ENCODE results near the gene DYRK3. TPM values are rescaled to one million over a fixed set of nuclear protein-coding genes. Genes with fewer than 3 reads are reported as not detected.
"Not testable (repeated sequence)": the region's sequence is repeated elsewhere in the genome, so short reads cannot be mapped to it uniquely, and the experiment has no call there.

DYRK3 gene
- total RNA-seq, 4 donors from 2014 or later: 2.5 to 9.1 (median 4.0) TPM

GRCh38 chr1:206608108-206608698 lies 27.1 kb upstream of the DYRK3 start:
- DNase-seq: no peak
- no peak for TF ChIP-seq POLR2A (IDR thresholded peaks at IDR 0.05)
- TF ChIP-seq, protein P1, sequence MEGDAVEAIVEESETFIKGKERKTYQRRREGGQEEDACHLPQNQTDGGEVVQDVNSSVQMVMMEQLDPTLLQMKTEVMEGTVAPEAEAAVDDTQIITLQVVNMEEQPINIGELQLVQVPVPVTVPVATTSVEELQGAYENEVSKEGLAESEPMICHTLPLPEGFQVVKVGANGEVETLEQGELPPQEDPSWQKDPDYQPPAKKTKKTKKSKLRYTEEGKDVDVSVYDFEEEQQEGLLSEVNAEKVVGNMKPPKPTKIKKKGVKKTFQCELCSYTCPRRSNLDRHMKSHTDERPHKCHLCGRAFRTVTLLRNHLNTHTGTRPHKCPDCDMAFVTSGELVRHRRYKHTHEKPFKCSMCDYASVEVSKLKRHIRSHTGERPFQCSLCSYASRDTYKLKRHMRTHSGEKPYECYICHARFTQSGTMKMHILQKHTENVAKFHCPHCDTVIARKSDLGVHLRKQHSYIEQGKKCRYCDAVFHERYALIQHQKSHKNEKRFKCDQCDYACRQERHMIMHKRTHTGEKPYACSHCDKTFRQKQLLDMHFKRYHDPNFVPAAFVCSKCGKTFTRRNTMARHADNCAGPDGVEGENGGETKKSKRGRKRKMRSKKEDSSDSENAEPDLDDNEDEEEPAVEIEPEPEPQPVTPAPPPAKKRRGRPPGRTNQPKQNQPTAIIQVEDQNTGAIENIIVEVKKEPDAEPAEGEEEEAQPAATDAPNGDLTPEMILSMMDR (IDR thresholded peaks at IDR 0.05): peak; percentile 47 to 81 (median 64)
- WGBS, 2 donors: 59 to 62% methylated on average over 7 of the region's 7 CpGs
- H3K36me3 ChIP-seq: peaks cover 4 to 79% (median 5%) of the 10 kb centered on the region in 3 donors
- H3K4me3 ChIP-seq: no peak overlapping the region
- intact Hi-C loops (cut with DNase I): no loop called here
- no peak overlapping the region for H3K27ac ChIP-seq
- no peaks in the 10 kb centered on the region for H3K27me3 ChIP-seq
- peaks cover 3 to 22% (median 7%) of the 10 kb centered on the region in 3 donors for H3K4me1 ChIP-seq
- no peaks in the 10 kb centered on the region for H3K9me3 ChIP-seq

GRCh38 chr1:206609229-206609991 lies 25.9 kb upstream of the DYRK3 start:
- TF ChIP-seq POLR2A (IDR thresholded peaks at IDR 0.05): no peak
- Histone ChIP-seq H3K9me3 (no peaks in the 10 kb centered on the region), H3K27me3 (no peaks in the 10 kb centered on the region), H3K36me3 (peaks cover 0 to 67% (median 4%) of the 10 kb centered on the region in 3 donors), H3K27ac (no peak overlapping the region), H3K4me1 (peaks cover 3 to 22% (median 7%) of the 10 kb centered on the region in 3 donors), H3K4me3 (no peak overlapping the region)
- WGBS, 2 donors: 42 to 43% methylated on average over 4 of the region's 4 CpGs
- intact Hi-C loops (cut with DNase I): no loop called here
- no peak for DNase-seq

- intact Hi-C loops (cut with DNase I): no loop called here
- peak; percentile 38 for DNase-seq
- Histone ChIP-seq H3K27me3 (no peaks in the 10 kb centered on the region), H3K27ac (peak within 1 kb of the TSS; percentile 83 to 92 (median 89)), H3K36me3 (peaks cover 0 to 38% (median 0%) of the 10 kb centered on the region in 3 donors), H3K9me3 (no peaks in the 10 kb centered on the region), H3K4me1 (peaks cover 3 to 22% (median 7%) of the 10 kb centered on the region in 3 donors), H3K4me3 (peak within 1 kb of the TSS; percentile 52 to 77 (median 70))
- TF ChIP-seq POLR2A (IDR thresholded peaks at IDR 0.05): peak in 3 of 4 donors; percentile 49 to 72 (median 71)
- TF ChIP-seq, protein P1 (IDR thresholded peaks at IDR 0.05): peak; percentile 97 to 100 (median 98)
- WGBS, 2 donors: 2 to 9% methylated on average over 4 to 26 of the region's 48 CpGs
Measured at GRCh38 chr1:206612129-206612876, 23.0 kb upstream of the DYRK3 start, which contains the start of gene EIF2D. Gene EIF2D, minus strand, starts transcription at chr1:206612465. Its CDS starts 123 bp downstream, at chr1:206612342.

DNA sequence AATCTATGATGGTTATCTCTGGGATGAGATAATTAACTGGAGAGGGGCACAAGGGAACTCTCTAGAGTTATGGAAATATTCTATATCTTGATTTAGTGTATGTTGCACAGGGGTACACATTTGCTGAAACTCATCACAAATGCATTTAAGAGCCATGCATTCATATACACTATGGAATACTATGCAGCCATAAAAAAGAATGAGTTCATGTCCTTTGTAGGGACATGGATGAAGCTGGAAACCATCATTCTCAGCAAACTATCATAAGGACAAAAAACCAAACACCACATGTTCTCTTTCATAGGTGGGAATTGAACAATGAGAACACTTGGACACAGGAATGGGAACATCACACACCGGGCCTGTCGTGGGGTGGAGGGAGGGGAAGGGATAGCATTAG lies 8.9 kb upstream of the DYRK3 start:
- intact Hi-C loops (cut with DNase I): not testable (repeated sequence)

DNA sequence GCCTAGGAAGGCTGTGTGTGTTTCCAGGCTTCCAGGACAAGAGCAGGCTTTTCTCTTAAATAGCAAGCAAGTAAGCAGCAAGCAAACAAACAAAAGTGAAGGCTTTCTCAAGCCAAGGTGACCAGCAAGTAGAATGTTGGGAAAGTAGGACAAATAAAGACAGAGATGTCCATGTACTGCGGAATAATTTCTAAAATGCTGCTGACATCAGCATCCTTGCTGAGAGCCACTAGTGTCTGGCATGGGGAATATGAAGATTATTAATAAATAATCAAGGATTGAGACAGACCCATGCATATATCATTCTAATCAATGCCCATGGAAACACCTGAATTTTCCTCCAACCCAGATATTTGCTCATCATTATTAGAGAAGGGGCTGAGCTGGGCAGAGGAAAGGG lies 6.4 kb upstream of the DYRK3 start:
- Histone ChIP-seq H3K4me1 (peaks cover 0 to 14% (median 2%) of the 10 kb centered on the region in 3 donors), H3K27ac (no peak overlapping the region), H3K4me3 (no peak overlapping the region), H3K27me3 (no peaks in the 10 kb centered on the region), H3K9me3 (no peaks in the 10 kb centered on the region), H3K36me3 (no peaks in the 10 kb centered on the region)
- intact Hi-C loops (cut with DNase I): no loop called here
- TF ChIP-seq POLR2A (IDR thresholded peaks at IDR 0.05): no peak
- TF ChIP-seq, protein P1 (IDR thresholded peaks at IDR 0.05): no peak
- WGBS, 2 donors: 0 to 78% methylated on average over 1 of the region's 1 CpG
- DNase-seq: no peak

More for the DNA sequence above, 8.9 kb upstream of the DYRK3 start:
- not testable (repeated sequence) for DNase-seq, H3K4me3 ChIP-seq, H3K4me1 ChIP-seq, H3K27me3 ChIP-seq, H3K36me3 ChIP-seq, H3K27ac ChIP-seq, H3K9me3 ChIP-seq
- 92 to 96% methylated on average over 2 of the region's 2 CpGs for WGBS, 2 donors
